SK-N-SH treated with all-trans-retinoic acid at 6 μM for 48 hours (cell line): ENCODE data around the gene HLCS.

Source experiments
- BACH2 ChIP-seq: fragments of 250-450 bp; sonication (Bioruptor Pico); IDR thresholded peaks from 2 replicates; pipeline ENCODE4 v1.9.0; 2021; ENCODE audit warnings: mild to moderate bottlenecking, borderline replicate concordance
- TCF4 ChIP-seq: fragments of 250-450 bp; sonication (Bioruptor Pico); IDR thresholded peaks from 2 replicates; pipeline ENCODE4 v1.8.0; 2021; ENCODE audit warnings: mild to moderate bottlenecking, moderate library complexity, borderline replicate concordance
- TOX ChIP-seq: fragments of 250-450 bp; sonication (Bioruptor Pico); IDR thresholded peaks from 2 replicates; pipeline ENCODE4 v1.8.0; 2021; ENCODE audit warnings: mild to moderate bottlenecking, moderate library complexity, borderline replicate concordance
- ZC3H10 ChIP-seq: fragments of 250-450 bp; sonication (Bioruptor Pico); IDR thresholded peaks from 2 replicates; pipeline ENCODE4 v1.5.1; 2021; ENCODE audit warnings: mild to moderate bottlenecking, moderate library complexity
- ZFP3 ChIP-seq: fragments of 250-450 bp; sonication (Bioruptor Pico); IDR thresholded peaks from 2 replicates; pipeline ENCODE4 v1.5.0; 2020; ENCODE audit warnings: mild to moderate bottlenecking, moderate library complexity
- ZNF565 ChIP-seq: fragments of 450-650 bp; formaldehyde crosslinking; conservative IDR thresholded peaks from 2 replicates; pipeline ENCODE4 v1.5.0; 2020; ENCODE audit warnings: low read depth, mild to moderate bottlenecking, moderate library complexity
- TF ChIP-seq, protein P1 (sequence below): fragments of 250-450 bp; sonication (Bioruptor Pico); IDR thresholded peaks from 2 replicates; pipeline ENCODE4 v1.5.1; 2020; ENCODE audit warnings: low read depth, mild to moderate bottlenecking, moderate library complexity
- TF ChIP-seq, protein P2 (sequence below): fragments of 250-450 bp; sonication (Bioruptor Pico); IDR thresholded peaks from 2 replicates; pipeline ENCODE4 v1.8.0; 2020; ENCODE audit warnings: mild to moderate bottlenecking, moderate library complexity, borderline replicate concordance

DNA sequence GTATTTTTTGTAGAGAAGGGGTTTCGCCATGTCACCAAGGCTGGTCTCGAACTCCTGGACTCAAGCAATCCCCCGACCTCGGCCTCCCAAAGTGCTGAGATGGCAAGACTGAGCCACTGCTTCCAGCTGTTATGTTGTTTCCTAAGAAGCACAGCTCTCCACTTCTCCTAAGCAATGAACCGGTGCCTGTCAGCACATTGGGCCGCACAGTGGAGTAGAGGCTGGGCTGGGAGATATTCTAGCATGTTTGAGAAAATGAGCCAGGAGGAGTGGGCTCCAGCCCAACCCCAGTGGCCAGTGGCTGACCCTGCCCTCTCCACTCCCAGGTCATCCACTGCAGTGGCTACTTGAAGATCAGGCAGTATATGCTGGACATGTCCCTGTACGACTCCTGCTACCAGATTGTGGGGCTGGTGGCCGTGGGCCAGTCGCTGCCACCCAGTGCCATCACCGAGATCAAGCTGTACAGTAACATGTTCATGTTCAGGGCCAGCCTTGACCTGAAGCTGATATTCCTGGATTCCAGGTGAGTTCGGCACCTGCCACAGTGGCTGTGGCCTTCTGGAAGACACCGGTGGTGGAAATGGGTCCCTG lies 240.6 kb downstream of the HLCS start:
- TF ChIP-seq TCF4 (CRISPR knock-in tag): no peak
- TF ChIP-seq, protein P1, sequence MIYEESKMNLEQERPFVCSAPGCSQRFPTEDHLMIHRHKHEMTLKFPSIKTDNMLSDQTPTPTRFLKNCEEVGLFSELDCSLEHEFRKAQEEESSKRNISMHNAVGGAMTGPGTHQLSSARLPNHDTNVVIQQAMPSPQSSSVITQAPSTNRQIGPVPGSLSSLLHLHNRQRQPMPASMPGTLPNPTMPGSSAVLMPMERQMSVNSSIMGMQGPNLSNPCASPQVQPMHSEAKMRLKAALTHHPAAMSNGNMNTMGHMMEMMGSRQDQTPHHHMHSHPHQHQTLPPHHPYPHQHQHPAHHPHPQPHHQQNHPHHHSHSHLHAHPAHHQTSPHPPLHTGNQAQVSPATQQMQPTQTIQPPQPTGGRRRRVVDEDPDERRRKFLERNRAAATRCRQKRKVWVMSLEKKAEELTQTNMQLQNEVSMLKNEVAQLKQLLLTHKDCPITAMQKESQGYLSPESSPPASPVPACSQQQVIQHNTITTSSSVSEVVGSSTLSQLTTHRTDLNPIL (CRISPR knock-in tag): no peak
- TF ChIP-seq ZC3H10 (CRISPR knock-in tag): no peak
- TF ChIP-seq ZNF565 (CRISPR knock-in tag): no peak
- TF ChIP-seq ZFP3 (CRISPR knock-in tag): no peak
- no peak for TF ChIP-seq TOX (CRISPR knock-in tag)
- TF ChIP-seq, protein P2, sequence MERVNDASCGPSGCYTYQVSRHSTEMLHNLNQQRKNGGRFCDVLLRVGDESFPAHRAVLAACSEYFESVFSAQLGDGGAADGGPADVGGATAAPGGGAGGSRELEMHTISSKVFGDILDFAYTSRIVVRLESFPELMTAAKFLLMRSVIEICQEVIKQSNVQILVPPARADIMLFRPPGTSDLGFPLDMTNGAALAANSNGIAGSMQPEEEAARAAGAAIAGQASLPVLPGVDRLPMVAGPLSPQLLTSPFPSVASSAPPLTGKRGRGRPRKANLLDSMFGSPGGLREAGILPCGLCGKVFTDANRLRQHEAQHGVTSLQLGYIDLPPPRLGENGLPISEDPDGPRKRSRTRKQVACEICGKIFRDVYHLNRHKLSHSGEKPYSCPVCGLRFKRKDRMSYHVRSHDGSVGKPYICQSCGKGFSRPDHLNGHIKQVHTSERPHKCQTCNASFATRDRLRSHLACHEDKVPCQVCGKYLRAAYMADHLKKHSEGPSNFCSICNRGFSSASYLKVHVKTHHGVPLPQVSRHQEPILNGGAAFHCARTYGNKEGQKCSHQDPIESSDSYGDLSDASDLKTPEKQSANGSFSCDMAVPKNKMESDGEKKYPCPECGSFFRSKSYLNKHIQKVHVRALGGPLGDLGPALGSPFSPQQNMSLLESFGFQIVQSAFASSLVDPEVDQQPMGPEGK (CRISPR knock-in tag): no peak
- TF ChIP-seq BACH2: no peak
